DOHH2 (cell line): Measurements from ENCODE around the gene PARP3.

Experiments used
- CTCF ChIP-seq: fragments of 200-600 bp; sonication (generic); IDR thresholded peaks from one replicate; pipeline ENCODE4 v1.5.1; 2014; ENCODE audit warnings: antibody characterized with exemption, mild to moderate bottlenecking, low read depth, low read length; ENCODE audit not compliant: poor library complexity, severe bottlenecking
- EZH2phosphoT487 ChIP-seq: fragments of 200-600 bp; sonication (generic); IDR thresholded peaks from 2 replicates; pipeline ENCODE4 v1.6.1; 2017; ENCODE audit warnings: borderline replicate concordance, mild to moderate bottlenecking, antibody characterized with exemption, low read length, moderate library complexity, mixed read lengths

- TF ChIP-seq CTCF (no peak), EZH2phosphoT487 (no peak)
These were observed 664 bp downstream of the PARP3 start for GRCh38 chr3:51942603-51943450.
